Lower leg skin (tissue), 3 donors: ENCODE measurements around the gene TMEM95.

ENCODE experiments used
- POLR2A ChIP-seq, 2 donors: fragments of 450-650 bp; IDR thresholded peaks; one replicate each; pipeline ENCODE4 v1.6.1; 2016 to 2017; ENCODE audit warnings: antibody characterized with exemption in 2 of 2, mild to moderate bottlenecking in 1 of 2, moderate library complexity in 1 of 2
- TF ChIP-seq, protein P1 (sequence below), 3 donors: fragments of 450-650 bp; IDR thresholded peaks; one replicate each; pipeline ENCODE4 v1.5.1; 2016; ENCODE audit warnings: antibody characterized with exemption in 3 of 3, mild to moderate bottlenecking in 3 of 3, moderate library complexity in 2 of 3

GRCh38 chr17:7383742-7384488, 29.0 kb downstream of the TMEM95 start:
- TF ChIP-seq, protein P1, sequence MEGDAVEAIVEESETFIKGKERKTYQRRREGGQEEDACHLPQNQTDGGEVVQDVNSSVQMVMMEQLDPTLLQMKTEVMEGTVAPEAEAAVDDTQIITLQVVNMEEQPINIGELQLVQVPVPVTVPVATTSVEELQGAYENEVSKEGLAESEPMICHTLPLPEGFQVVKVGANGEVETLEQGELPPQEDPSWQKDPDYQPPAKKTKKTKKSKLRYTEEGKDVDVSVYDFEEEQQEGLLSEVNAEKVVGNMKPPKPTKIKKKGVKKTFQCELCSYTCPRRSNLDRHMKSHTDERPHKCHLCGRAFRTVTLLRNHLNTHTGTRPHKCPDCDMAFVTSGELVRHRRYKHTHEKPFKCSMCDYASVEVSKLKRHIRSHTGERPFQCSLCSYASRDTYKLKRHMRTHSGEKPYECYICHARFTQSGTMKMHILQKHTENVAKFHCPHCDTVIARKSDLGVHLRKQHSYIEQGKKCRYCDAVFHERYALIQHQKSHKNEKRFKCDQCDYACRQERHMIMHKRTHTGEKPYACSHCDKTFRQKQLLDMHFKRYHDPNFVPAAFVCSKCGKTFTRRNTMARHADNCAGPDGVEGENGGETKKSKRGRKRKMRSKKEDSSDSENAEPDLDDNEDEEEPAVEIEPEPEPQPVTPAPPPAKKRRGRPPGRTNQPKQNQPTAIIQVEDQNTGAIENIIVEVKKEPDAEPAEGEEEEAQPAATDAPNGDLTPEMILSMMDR (IDR thresholded peaks at IDR 0.05) = no peak
- TF ChIP-seq POLR2A (IDR thresholded peaks at IDR 0.05) = no peak
